Epithelial cell of prostate (primary cell): ENCODE data around the gene NXPE3.
"Not testable (repeated sequence)": the region's sequence is repeated elsewhere in the genome, so short reads cannot be mapped to it uniquely, and the experiment has no call there.

ENCODE experiments used
- DNase-seq: peaks from one replicate; pipeline ENCODE4 v3.0.0-alpha.2; 2011; ENCODE audit warnings: low read depth, low spot score
- H3K27ac ChIP-seq: fragments of 450-650 bp; 2 replicates; pipeline ENCODE4 v1.5.1; 2017; ENCODE audit warnings: mild to moderate bottlenecking

Gene NXPE3

DNA sequence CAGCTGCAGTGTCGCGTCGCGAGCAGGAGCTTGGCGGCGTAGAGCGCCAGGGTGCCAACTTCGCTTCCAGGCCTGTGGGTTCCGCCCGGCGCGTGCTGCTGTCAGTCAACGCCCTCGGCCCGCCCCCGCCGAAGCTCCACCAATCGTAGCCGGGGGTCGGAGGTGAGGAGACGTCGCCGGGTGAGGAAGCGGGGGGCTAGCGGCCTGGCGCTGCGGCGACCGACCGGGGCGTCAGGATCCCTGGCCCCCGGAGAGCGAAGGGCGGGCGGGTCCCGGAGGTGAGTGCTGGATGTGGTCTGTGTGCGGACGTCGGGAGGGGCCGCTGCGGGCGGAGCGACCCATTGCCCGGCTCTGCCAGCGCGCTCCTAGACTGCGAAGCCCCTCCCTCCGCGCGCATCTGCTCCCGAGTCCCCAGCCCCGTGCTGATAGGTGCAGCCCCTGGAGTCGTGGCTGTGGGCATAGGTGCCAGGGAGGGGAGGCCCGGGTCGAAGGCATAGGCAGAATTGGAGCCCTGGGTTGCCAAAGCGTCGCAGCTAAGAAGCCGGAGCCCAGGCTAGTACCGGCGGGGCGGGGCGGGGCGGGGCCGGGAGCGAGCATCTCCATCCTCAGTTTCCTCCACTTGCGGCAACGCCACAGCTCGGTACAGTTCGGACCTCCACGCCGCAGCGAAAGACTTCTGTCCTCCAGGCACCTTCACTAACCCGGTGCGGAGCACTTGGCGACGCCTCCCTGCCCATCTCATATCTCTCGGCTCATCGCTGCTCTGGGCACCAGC lies at the start of gene NXPE3:
Gene NXPE3, plus strand, starts transcription at position 165 of the 775 bp plus-strand sequence. CDS start 6,386 bp downstream, outside the sequence.
- H3K27ac ChIP-seq: peak within 1 kb of the TSS; percentile 23
- DNase-seq: no peak

GRCh38 chr3:101729586-101729985 lies 49.4 kb upstream of the NXPE3 start:
- H3K27ac ChIP-seq: no peak overlapping the region
- no peak for DNase-seq

DNA sequence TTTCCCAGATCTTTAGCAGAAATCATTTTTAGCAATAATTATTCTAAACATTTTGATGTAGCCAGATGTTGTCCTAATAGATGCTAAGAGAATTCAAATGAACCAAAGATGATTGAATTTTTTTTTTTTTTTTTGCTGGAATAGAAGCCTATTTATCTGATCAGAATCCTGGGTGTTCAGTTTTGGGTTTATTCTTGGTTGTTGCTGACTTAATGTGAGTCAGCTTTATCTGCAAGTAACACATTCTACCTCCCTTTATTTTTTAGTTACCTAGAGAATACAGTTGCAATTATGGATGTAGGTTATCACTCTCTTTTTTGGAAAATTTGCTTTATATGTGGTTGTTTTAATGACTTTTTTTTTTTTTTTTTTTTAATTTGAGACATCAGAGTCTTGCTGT lies 48.2 kb upstream of the NXPE3 start:
- DNase-seq: no peak
- no peak overlapping the region for H3K27ac ChIP-seq

DNA sequence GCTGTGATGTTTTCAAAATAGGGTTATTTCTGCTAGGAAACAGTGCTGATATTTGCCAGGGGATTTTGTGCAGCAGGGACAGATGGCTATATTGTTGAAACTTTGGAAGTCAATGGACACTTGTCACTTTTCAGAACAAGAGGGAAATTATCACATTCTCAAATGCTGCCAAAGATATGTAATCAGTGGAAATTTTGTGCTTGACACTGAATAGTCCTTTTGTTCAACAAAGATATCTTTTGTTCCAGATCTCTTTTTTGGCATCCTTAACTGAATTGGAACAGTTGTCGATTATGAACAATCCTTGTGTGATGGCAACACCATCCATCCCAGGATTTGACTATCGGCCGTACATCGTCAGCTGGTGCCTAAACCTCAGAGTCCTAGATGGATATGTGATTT lies 46.8 kb upstream of the NXPE3 start:
- no peak overlapping the region for H3K27ac ChIP-seq
- no peak for DNase-seq

- no peak overlapping the region for H3K27ac ChIP-seq
- DNase-seq: no peak
These were observed 43.2 kb upstream of the NXPE3 start for GRCh38 chr3:101735833-101736232.

GRCh38 chr3:101741914-101742313 lies 37.1 kb upstream of the NXPE3 start:
- H3K27ac ChIP-seq, DNase-seq: not testable (repeated sequence)

DNA sequence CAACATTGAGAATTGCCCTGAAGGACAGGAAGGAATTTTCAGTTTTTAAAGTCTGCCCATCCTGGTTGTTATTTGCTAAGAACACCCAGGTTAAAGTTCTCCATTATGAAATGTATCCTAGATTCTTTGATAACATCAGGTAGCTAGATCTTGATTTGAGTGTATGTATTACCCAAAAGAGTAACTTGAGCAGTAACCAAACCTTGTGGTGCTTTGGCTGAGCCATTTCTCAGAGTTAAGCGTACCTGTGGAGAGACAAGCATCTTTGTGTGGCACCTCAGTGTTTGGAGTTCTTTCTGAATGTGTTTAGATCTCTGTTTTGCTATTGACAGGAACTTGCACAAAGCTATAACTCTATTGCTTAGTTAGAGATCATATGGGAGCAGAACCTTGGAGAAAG lies 34.2 kb upstream of the NXPE3 start:
- no peak overlapping the region for H3K27ac ChIP-seq
- DNase-seq: no peak

DNA sequence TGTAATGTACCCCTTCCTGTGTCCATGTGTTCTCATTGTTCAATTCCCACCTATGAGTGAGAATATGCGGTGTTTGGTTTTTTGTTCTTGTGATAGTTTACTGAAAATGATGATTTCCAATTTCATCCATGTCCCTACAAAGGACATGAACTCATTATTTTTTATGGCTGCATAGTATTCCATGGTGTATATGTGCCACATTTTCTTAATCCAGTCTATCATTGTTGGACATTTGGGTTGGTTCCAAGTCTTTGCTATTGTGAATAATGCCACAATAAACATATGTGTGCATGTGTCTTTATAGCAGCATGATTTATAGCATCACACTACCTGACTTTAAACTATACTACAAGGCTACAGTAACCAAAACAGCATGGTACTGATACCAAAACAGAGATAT lies 33.1 kb upstream of the NXPE3 start:
- not testable (repeated sequence) for DNase-seq, H3K27ac ChIP-seq

DNA sequence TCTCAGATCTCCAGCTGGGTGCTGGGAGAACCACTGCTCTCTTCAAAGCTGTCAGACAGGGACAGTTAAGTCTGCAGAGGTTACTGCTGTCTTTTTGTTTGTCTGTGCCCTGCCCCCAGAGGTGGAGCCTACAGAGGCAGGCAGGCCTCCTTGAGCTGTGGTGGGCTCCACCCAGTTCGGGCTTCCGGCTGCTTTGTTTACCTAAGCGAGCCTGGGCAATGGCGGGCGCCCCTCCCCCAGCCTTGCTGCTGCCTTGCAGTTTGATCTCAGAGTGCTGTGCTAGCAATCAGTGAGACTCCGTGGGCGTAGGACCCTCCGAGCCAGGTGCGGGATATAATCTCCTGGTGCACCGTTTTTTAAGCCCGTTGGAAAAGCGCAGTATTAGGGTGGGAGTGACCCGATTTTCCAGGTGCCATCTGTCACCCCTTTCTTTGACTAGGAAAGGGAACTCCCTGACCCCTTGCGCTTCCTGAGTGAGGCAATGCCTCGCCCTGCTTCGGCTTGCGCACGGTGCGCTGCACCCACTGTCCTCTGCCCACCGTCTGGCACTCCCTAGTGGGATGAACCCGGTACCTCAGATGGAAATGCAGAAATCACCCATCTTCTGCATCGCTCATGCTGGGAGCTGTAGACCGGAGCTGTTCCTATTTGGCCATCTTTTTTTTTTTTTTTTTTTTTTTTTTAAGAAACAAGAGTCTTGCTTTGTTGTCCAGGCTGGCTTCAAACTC lies 25.5 kb upstream of the NXPE3 start:
- DNase-seq, H3K27ac ChIP-seq: not testable (repeated sequence)

- H3K27ac ChIP-seq: no peak overlapping the region
- DNase-seq: no peak
These were observed 20.8 kb upstream of the NXPE3 start for GRCh38 chr3:101758224-101758623.

DNA sequence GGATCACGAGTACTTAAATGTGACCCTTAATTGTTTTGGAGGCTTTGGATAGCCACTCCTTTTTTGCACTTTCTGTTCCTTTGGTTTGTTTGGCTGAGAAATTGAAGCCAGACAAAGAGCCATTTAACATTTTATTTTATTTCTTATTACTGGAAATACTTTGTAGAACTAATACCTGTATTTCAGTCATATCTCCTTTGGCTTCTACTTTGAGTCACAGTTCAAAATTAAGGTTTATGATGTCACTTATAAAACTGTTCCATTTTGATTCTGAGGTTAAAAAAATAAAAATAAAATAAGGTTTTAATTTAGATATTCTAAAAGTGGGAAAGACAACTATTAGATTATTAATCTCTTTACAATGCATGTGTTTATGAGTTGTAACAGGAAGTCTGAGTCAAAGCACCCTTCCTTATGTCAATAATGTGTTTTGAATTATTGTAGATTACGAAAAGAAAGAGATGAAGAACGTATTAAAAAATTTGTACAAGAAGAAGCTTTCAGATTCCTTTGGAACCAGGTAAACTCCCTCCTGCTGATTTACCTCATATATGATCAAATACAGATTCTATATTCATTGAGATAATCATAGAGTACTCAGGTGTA lies 16.9 kb upstream of the NXPE3 start:
- no peak for DNase-seq
- H3K27ac ChIP-seq: peak overlapping the region; percentile 7

- not testable (repeated sequence) for DNase-seq, H3K27ac ChIP-seq
These were observed 1.2 kb upstream of the NXPE3 start for GRCh38 chr3:101777745-101778281.

- H3K27ac ChIP-seq: peak overlapping the region; percentile 23
- no peak for DNase-seq
These were observed 495 bp upstream of the NXPE3 start for GRCh38 chr3:101778385-101779046.

DNA sequence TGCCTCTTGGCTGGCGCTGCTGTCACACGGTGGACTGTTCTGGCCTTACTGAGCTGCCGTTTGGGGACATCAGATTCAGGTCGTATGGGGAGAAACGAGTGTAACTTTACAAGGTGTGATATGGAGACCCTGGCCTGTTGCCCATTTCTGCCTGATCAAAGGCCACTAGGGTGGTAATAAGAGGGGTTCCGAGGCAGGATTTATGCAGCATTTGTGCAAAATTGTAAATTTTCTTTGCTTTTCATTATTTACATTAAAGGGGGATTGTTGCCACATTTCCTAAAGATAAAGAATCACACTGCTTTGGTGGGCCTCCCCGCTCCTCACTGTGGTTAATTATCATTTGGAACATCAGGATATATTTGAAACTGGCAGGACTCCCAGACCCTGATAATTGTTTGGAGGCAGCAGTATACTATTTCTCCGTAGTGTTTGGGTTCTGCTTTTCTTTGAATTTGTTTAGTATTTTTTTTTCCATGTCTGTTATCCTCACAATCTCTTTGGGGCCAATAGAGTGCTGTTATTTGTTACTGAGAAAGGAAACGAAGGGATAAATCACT lies 891 bp downstream of the NXPE3 start:
- no peak for DNase-seq
- no peak overlapping the region for H3K27ac ChIP-seq

DNA sequence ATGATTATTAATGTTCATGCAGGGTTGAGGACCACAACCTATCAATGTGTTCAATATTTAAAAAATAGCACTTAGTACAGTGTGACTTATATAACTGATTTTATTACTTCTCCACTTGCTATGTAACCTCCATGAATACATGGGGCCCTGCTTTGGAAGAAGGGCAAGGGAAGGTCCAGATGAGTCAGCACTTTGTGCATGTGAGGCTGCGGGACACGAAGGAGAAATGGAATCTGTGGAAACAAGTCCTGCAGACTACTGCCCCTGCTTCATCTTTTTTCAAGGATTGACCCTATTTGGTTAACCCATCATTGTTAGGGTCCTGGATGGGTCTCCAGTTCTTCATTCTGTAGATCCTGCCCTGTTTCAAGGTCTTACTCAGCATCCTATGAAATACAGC lies 1.6 kb downstream of the NXPE3 start:
- no peak overlapping the region for H3K27ac ChIP-seq
- DNase-seq: no peak

DNA sequence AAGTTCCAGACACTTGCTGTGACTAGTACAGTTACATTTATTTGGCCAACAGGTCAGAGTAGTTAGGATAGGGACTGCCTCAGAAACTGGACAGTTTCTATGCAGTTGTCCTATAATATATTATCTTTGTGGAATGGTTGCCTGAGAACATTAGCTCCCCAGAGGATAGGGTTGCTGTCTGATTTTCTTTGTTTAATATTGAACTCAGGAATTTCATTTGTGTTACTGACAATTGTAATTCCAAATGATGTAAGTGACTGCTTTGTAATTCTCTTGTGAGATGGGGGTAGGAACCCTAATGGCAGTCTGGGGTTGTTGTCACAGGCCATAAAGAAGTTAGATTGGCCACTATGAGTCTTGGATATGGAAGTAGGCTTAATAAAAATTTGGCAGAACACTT lies 2.2 kb downstream of the NXPE3 start:
- no peak for DNase-seq
- H3K27ac ChIP-seq: no peak overlapping the region

- no peak overlapping the region for H3K27ac ChIP-seq
- DNase-seq: no peak
These were observed 6.0 kb downstream of the NXPE3 start for GRCh38 chr3:101784855-101785613.

- no peak for DNase-seq
These were observed 12.8 kb downstream of the NXPE3 start for GRCh38 chr3:101791778-101792177.

GRCh38 chr3:101796077-101796680 lies 17.2 kb downstream of the NXPE3 start:
- no peak for DNase-seq
- no peak overlapping the region for H3K27ac ChIP-seq

More at GRCh38 chr3:101791778-101792177, 12.8 kb downstream of the NXPE3 start:
- H3K27ac ChIP-seq: no peak overlapping the region
